NCI-H128 (cell line): Measurements from ENCODE around the gene GPR141.

Experiments used
- DNase-seq: peaks from one replicate; lab custom pipeline; 2025; ENCODE audit not compliant: unreplicated experiment; lab: John Stamatoyannopoulos, UW

Gene GPR141

DNA sequence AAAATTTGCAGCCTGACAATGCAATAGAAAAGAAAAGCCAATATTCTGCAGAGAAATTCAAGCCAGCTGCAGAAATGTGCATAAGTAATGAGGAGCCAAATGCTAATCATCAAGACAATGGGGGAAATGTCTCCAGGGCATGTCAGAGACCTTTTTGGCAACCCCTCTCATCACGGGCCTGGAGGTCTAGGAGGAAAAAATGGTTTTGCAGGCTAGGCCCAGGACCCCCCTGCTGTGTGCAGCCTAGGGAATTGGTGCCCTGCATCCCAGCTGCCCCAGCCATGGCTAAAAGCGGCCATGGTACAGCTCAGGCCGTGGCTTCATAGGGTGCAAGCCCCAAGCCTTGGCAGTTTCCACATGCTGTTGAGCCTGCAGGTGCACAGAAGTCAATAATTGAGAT, 92.4 kb downstream of the GPR141 start:
- no peak for DNase-seq

DNA sequence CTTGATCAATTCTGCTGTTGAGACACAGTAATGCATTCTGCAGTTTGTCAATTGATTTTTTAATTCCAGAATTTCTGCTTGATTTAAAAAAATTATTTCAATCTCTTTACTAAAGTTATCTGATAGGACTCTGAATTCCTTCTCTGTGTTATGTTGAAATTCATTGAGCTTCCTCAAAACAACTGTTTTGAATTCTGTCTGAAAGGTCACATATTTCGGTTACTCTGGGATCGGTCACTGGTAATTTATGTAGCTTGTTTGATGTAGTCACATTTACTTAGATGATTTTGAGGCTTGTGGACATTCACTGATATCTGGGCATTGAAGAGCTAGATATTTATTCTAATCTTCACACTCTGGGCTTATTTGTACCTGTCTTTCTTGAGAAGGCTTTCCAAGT, 97.6 kb downstream of the GPR141 start:
- DNase-seq, result no peak

DNA sequence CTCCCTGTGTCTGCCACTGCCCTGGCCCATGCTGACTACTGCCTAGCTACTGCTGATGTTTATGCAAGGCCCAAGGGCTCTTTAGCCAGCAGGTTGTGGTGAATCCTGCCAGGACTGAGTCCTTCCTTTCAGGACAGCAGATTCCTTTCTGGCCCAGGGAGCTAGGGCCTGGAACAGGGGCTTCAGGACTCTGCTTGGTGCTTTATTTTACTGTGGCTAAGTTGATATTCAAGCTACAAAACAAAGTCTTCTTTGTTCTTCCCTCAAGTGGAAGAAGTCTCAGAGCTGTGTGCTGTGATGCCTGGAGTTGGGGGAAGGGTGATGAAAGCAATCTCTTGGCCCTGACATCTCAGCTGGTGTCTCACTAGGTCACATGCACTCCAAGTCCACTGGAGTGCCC, 98.6 kb downstream of the GPR141 start:
- DNase-seq, result no peak

DNA sequence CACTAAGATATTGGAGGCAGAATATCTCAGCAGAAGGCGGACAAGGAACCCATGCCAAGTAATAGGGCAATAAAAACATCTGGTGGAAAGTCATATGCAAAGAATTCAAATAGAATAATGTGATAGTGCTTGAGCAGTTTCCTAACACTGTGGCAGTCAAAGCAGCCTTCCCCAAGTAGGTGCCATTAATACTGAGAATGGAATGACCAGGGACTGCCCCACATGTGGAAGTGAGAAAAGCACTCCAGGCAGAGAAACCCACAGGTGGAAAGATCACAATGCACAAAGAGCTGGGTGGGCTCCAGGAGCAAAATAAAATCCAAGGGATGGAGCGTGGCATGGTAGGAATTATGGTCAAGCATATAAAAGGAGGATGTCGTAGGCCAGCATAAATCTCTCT, 100.4 kb downstream of the GPR141 start:
- no peak for DNase-seq

- no peak for DNase-seq
Observed at GRCh38 chr7:37786741-37787569, 103.4 kb downstream of the GPR141 start.
